Amygdala (tissue), 56 donors: Measurements from ENCODE around the gene NFILZ.
"Not testable (repeated sequence)": the region's sequence is repeated elsewhere in the genome, so short reads cannot be mapped to it uniquely, and the experiment has no call there.

Source experiments
- DNase-seq, 56 donors: peaks; one replicate each; lab custom pipeline; 2025; lab: John Stamatoyannopoulos, UW

The NFILZ gene

DNA sequence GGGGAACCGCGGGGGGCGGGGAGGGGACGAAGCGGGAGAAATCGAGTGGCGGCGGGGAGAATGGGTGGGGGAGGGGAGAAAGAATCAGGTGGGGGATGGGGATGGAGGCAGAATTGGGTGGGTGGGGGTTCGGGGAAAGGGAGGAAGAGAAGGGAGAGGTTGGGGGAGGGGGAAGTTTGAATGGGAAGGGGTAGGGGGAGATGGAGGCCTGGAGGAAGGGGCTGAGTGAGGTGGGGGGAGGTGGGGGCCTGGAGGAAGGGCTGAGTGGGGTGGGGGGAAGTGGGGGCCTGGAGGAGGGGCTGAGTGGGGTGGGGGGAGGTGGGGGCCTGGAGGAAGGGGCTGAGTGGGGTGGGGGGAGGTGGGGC, 19.5 kb upstream of the NFILZ start:
- DNase-seq: no peak

DNA sequence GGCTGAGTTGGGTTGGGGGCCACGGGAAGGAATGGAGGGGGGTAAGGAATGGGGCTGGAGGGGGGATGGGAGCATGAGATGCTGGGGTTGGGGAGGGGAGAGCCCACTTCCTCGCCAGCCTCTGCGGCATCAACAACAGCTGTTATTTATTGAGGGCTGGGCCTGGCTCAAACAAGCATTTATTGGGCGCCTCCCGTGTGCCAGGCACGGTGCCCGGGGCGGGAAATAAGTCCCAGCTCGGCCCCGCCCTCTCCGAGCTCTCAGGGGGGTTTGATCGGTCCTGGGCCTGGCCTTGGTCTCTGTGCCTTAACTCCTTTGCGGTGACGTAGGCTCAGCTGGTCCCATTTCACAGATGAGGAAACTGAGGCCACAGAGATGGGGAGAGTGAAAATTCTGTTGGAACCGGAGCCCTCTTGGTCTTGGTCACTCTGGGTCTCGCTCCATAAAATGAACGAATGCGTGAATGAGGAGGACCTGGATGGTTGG, 19.0 kb upstream of the NFILZ start:
- DNase-seq: peak in 1 of 56 donors; percentile 21

DNA sequence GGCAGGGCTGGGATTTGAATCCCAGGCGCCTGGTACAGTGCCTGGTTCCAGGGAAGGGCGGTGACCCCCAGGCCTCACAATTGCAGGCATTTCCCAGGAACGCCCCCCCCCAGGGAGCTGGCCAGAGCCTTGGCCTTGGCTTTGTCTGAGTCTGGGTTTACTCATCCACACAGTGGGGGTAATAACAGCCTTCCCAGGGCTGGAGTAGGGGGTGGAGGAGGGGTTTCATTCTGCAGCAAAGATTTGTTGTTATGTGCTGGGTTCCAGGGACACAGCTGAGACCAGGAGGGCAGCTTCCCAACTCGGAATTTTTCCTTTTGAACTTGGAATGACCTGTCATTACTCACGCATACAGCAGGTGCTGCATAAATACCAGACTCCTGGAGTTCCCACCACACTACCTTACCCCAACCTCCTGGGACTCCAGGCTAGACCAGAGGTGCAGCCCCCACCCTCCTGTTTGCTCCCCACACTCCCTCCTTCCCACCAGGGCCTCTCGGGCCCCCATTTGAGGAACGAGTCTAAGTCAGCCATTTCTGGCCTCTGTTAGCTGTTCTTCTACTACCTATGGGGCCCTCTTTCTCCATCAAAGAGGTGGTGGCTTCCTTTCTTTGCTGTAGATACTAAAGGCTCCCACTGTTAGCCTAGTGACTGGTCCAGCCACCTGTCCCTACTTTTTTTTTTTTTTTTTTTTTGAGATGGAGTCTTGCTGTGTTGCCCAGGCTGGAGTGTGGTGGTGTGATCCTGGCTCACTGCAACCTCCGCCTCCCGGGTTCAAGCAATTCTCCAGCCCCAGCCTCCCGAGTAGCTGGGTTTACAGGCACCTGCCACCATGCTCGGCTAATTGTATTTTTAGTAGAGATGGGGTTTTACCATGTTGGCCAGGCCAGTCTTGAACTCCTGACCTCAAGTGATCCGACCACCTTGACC, 18.3 kb upstream of the NFILZ start:
- peak in 3 of 56 donors; percentile 2 to 21 (median 8) for DNase-seq

DNA sequence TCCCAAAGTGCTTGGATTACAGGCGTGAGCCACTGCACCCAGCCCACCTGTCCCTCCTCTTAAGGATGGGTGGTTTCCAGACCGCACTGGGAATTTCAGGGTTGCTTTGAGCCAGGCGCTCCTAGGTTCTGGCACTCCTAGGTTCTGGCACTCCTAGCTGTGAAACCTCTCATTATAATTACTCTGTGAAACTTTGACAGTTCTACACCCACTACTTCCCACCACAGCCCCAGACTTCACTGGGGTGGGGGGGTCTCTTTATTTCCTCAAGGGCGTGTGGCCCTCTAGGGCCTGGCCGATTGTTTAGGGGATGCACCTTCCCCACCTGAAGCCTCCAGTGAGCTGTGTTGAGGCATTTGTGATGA, 17.6 kb upstream of the NFILZ start:
- no peak for DNase-seq

DNA sequence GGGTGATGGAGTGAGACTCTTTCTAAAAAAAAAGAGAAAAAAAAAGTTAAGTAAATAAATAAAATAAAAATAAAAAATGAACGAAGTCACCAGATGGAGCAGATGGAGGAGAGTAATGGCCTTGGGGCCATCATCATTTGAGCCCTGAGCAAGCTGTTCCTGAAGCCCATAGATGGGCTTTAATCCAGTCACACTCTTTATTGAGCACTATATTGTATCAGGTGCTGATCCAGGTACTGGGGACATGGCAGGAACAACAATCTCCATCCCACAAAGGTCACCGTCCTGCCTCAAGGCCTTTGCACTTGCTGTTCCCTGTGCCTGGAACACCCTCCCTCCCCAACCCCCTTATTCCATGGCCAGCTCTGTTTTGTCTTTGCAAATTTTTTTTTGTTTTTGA, 16.0 kb upstream of the NFILZ start:
- no peak for DNase-seq

DNA sequence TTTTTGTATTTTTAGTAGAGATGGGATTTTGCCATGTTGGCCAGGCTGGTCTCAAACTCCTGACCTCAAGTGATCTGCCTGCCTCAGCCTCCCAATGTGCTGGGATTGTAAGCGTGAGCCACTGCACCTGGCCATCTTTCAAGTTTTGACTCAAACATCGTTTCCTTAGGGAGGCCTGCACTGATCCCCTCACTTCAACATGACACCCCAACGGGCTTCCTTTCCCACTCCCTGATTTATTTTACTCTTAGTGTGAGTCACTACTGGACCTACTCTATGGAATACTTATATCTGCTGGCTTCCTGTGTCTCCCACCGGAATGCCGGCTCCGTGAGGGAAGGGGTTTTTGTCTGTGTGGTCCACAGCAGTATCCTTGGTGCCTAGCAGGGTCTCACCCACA, 15.4 kb upstream of the NFILZ start:
- no peak for DNase-seq

DNA sequence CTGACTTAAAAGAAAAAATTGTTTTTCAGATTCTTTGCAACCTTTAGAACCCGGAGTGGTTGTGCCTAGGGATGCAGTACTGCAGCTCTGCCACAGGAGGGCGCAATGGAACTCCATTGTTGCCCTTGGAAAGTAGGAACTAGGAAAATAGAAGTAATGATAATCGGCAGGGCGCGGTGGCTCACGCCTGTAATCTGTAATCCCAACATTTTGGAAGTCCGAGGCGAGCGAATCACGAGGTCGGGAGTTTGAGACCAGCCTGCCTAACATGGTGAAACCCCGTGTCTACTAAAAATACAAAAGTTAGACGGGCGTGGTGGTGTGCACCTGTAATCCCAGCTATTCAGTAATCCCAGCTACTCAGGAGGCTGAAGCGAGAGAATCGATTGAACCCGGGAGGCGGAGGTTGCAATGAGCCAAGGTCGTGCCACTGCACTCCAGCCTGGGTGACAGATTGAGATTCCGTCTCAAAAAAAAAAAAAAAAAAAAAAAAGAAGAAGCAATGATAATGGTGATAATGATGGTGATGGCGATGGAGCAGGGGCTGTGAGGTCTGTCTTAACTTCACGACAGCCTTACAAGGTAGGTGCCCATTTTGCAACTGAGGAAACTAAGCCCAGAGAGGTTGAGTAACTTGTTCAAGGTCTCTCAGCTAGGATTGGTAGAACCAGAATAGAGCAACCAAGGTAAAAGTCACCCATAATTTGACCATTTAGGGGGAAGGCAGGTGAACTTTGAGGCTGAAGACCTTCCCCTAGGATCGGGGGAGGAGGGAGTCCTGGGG, 14.4 kb upstream of the NFILZ start:
- DNase-seq: peak in 21 of 56 donors; percentile 1 to 65 (median 17)

DNA sequence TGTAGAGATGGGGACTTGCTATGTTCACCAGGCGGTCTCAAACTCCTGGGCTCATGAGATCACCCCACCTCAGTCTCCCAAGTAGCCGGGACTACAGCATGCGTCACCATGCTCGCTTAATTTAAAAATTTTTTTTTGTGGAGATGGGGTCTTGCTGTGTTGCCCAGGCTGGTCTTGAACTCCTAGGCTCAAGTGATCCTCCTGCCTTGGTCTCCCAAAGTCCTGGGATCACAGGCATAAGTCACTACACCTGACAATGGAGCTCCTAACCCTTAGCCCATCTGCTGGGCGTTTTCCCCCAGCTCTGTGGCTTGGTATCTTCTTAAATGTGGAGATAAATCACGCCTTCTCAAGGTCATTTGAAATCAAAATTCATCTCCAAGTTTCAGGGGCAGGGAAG, 13.6 kb upstream of the NFILZ start:
- no peak for DNase-seq

DNA sequence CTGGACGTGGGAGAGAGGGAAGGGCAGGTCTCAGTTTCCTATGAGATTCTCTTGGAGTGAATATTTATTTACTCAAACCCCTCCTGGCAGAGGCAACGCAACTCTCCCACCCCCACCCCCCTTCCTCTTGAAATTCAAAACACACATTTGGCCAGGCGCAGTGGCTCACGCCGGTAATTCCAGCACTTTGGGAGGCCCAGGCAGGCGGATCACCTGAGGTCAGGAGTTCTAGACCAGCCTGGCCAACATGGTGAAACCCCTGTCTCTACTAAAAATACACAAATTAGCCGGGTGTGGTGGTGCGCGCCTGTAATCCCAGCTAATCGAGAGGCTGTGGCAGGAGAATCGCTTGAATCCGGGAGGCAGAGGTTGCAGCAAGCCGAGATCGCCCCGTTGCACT, 13.1 kb upstream of the NFILZ start:
- DNase-seq: not testable (repeated sequence)

DNA sequence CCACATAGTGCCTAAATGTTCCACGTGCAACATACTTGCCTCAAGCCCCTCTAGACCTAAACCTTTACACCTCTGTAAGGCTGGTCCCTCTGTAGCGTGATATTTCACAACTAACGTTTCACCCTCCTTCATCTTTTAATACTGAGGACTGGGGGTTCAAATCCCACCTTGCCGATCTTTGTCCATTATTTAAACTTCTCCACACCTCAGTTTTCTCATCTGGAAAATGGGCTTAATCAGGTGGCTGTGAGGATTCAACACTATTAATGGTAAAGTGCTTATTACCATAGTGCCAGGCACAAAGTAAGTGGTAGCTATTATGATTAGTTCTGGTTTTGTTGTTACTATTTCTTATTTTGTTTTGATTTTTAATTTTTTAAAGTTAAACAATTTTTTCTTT, 12.4 kb upstream of the NFILZ start:
- no peak for DNase-seq

DNA sequence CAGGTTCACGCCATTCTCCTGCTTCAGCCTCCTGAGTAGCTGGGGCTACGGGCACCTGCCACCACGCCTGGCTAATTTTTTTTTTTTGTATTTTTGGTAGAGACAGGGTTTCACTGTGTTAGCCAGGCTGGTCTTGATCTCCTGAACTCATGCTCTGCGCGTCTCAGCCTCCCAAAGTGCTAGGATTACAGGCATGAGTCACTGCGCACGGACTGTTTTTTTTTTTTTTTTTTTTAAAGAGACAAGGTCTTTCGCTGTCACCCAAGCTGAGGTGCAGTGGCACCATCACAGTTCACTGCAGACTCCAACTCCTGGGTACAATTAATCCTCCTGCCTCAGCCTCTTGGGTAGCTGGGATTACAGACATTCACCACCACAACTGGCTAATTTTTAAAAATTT, 11.7 kb upstream of the NFILZ start:
- no peak for DNase-seq

DNA sequence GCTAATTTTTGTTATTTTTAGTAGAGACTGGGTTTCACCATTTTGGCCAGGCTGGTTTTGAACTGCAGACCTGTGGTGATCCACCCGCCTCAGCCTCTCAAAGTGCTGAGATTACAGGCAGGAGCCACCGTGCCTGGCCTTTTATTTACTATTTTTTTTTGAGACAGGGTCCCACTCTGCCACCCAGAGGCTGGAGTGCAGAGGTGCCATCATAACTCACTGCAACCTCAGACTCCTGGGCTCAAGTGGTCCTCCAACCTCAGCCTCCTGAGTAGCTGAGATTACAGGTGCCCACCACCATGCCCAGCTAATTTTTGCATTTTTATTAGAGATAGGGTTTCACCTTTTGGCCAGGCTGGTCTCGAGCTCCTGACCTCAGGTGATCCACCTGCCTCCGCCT, 7.5 kb upstream of the NFILZ start:
- DNase-seq: not testable (repeated sequence)

DNA sequence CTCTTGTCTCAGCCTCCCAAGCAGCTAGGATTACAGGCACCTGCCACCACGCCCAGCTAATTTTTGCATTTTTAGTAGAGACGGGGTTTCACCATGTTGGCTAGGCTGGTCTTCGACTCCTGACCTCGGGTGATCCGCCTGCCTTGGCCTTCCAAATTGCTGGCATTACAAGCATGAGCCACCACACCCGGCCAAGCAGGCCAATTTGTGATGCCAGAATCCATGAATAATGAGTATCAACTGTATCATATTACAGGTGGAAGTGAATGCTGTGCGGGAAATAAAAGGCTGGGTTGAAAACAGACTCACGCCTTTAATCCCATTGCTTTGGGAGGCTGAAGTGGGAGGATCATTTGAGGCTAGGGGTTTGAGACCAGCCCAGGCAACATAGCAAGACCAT, 3.6 kb upstream of the NFILZ start:
- DNase-seq: no peak

DNA sequence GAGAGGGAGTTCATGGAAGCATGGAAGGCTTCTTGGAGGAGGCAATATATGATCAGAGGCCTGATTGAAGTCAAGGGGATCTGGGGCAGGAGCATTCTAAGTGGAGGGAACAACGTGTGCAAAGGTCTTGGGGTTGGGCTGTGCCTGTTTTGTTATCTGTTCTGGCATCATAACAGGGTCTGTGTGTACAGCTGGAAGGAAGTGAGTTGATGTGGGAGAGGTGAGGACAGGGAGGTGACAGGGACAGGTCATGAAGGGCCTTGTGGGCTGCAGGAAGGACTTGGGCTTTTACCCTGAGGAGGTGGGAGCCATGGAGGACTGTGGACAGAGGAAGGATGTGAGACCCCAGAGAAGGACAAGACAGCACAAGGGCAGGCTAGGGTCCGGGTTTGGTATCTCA, 1.2 kb upstream of the NFILZ start:
- no peak for DNase-seq

DNA sequence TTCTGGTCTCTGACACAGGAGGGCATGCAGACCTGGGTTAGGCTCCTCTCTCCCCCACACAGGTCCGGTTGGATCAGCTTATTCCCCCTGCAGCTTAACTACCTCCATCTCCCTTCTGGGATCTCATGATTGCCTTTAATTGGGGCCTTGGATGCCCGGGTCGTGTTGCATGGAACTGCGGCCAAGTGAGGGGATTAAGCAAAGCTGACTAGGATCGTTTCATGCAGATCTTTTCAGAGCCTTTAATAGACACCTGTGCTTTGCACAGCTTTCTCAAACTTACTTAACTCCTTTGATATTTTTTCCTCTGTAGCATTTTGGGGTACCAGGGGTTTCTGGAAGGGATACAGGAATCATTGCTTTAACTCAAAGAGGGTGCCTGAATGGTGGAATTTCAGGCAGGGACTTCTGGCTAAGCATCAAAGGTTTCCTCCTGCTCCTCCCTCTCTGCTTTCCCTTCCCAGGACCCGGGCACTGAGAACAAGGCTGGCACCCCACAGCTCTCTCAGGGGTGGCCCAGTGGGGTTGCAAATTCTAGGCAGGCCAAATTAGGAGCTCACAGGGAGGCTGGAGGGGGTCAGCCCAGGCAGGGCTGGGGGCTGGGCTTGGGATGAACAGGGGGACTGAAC, 477 bp downstream of the NFILZ start:
- DNase-seq: peak in 11 of 56 donors; percentile 4 to 77 (median 67)

DNA sequence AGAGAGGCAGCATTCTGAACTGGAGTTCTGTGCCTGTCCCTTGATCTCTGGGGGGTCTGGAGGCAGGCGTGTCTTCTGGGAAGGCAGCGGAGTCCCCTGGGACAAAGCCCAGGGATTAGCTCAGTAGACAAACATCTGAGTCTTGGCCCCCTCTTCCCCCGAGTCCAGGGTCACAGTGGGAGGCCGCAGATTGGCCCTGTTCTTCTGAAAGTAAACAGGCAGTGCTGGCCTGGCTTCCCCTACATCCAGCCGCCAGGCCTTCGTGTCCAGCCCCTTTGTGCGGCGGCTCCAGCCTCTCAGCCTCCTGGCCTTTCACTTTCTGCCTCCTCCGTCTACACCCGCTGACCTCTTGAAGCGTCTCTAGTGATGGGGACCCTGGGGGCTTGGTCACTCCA, 989 bp downstream of the NFILZ start:
- peak in 32 of 56 donors; percentile 6 to 77 (median 46) for DNase-seq

DNA sequence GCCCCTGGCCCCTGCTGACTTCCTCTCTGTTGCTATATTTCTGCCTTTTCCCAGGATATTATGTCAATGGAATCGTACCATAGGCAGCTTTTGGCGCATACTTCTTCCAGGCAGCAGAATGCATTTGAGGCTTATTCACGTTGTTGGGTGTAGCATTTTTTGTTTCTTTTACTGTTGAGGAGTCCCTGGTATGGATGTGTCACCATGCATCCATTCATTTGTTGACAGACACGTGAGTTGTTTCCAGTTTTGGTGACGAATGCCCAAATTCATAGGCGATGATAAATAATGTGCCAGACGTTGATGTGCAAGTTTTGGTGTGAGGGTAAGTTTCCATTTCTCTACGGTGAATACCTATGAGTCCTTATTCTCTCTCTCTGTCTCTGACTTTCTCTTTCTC, 5.0 kb downstream of the NFILZ start:
- no peak for DNase-seq

DNA sequence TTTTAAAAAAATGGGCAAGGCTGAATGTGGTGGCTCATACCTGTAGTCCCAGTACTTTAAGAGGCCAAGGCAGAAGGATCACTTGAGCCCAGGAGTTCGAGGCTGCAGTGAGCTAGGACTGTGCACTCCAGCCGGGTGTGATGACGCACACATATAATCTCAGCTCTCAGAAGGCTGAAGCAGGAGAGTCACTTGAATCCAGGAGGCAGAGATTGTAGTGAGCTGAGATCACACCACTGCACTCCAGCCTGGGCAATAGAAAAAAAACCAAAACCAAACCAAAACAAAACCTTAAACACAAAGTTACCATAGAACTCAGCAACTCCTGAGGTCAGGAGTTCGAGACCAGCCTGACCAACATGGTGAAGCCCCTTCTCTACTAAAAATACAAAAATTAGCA, 6.6 kb downstream of the NFILZ start:
- DNase-seq: not testable (repeated sequence)

DNA sequence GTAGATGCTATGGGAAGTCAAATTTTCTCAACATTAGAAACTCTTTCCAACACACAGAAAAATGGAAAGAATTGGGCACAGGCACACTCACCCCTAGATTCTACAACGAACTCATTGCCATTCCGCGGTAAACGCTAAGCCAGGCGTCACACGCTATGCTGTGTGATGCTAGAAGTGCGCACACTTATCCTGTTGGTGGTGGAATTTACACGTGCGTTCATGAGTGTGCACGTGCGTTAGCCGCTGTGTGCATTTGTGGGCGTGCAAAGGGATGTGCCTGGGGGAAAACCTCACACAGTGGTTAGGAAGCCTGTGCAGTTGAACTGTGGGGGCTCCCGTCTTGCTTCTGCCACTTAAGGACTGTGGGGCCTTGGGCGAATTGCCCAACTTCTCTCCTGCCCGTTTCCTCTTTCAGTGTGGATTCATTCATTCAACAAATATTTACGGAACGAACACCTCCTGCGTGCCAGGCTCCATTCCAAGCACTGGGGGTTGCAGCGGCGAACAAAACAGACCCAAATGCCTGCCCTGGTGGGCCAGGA, 7.7 kb downstream of the NFILZ start:
- peak in 2 of 56 donors; percentile 1 to 4 for DNase-seq

DNA sequence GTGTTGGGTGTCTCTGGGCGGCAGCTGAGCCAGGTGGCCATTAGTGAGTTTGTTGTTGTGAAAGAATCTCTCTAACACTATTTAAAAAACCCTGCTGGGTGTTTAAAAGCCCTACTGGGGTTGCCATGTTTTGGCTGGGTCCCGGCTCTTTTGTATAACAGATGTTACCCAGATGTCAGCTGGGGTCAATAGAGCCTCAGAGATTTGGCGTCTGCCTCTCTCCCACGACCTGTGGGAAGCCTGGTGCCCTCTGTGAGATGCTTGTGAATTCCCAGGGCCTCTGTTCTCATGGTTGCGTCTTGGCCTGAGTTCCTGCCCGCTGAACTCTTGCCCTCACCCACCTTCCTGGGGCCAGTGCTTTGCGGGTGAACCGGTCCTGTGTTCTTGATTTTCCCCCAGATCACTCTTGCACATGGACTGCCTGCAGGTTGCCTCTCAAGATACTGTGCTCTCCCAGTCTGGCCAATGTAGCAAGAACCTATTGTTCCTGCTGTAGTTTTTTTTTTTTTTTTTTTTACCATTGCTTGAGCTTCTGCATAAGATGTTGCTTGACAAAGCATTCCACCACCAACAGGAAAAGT, 9.5 kb downstream of the NFILZ start:
- DNase-seq: no peak
